Activated T-cell treated with anti-CD3 and anti-CD28 coated beads for 48 hours (primary cell): ENCODE measurements around the gene C19orf33.
"Not testable (repeated sequence)": the region's sequence is repeated elsewhere in the genome, so short reads cannot be mapped to it uniquely, and the experiment has no call there.

ENCODE experiments used
- DNase-seq: peaks from one replicate; pipeline ENCODE4 v3.0.0-alpha.2; 2020; ENCODE audit warnings: low read depth

Gene C19orf33

DNA sequence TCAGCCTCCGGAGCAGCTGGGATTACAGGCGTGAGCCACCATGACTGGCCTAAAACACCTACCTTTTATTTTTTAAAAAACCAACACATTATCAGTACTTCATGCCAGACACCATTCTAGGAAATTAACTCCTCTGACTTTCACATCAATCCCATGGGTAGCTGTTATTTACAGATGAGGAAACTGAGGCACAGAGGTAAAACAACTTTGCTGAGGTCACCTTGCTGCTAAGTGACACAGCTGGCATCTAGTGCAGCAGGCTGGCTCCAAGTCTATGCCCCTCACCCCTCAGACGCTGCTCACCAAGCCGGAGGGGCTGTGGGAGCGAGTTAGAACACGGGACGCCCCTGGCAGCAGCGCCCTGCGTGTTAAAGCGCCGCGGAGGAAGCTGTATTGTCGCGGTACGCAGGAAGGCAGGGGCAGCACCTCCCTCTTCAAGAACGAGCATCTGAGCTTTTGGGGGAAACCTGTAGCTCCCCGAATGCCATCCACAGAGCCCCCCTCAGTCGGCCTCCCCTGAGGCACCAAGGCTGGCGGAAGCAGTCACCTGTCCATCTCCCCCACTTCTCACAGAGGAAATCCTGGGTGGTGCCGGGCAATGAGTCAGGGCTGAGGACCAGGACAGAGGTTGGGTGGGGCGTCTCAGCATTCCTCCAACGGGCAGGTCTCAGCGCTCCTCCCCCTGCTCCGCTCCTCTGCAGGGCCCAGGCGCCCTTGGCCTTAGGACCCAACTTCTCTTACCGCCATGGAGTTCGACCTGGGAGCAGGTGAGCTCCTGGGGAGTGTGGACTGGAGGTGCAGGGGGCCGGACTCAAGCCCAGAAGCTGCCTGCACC lies at the start of gene C19orf33:
Gene C19orf33 (plus strand): TSS at position 735 of the 835 bp plus-strand sequence. CDS start 11 bp downstream, at position 746.
- DNase-seq = no peak

GRCh38 chr19:38255383-38256014 lies 48.6 kb upstream of the C19orf33 start:
- DNase-seq = no peak

DNA sequence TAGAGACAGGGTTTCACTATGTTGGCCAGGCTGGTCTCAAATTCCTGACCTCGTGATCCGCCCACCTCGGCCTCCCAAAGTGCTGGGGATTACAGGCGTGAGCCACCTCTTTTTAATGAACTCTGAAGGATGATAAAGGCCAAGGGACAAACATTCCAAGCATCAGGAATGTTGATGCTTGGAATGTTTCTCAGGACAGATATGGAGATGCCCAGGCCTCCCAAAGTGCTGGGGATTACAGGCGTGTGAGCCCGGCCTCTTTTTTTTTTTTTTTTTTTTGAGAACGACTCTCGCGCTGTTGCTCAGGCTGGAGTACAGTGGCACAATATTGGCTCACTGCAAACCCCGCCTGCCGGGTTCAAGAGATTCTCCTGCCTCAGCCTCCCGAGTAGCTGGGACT lies 42.1 kb upstream of the C19orf33 start:
- not testable (repeated sequence) for DNase-seq

DNA sequence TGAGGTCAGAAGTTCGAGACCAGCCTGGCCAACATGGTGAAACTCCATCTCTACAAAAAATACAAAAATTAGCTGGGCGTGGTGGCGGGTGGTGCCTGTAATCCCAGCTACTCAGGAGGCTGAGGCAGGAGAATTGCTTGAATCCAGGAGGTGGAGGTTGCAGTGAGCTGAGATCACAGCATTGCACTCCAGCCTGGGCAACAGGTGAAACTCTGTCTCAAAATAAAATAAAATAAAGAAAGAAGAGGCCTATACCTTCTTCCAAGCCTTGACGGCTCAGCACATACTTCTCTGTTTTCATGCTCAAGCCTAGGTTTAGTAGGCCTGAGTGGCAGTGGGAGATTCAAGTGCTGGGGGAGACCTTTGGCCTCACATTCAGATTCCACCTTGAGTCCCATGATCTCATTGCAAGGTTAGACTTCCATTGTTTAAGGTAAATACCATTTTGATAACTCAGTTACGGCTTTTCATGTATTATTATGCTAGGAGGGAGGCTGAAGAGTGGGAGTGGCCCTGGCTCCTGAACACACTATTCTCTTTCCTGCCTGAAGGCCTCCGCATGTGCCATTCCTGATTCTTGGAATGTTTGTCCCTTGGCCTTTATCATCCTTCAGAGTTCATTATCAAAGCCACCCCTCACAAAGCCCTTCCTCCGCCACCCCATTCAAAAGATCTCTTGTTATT lies 41.3 kb upstream of the C19orf33 start:
- DNase-seq = no peak

- DNase-seq = peak; percentile 78
Measured at GRCh38 chr19:38263689-38264485, 40.2 kb upstream of the C19orf33 start.

DNA sequence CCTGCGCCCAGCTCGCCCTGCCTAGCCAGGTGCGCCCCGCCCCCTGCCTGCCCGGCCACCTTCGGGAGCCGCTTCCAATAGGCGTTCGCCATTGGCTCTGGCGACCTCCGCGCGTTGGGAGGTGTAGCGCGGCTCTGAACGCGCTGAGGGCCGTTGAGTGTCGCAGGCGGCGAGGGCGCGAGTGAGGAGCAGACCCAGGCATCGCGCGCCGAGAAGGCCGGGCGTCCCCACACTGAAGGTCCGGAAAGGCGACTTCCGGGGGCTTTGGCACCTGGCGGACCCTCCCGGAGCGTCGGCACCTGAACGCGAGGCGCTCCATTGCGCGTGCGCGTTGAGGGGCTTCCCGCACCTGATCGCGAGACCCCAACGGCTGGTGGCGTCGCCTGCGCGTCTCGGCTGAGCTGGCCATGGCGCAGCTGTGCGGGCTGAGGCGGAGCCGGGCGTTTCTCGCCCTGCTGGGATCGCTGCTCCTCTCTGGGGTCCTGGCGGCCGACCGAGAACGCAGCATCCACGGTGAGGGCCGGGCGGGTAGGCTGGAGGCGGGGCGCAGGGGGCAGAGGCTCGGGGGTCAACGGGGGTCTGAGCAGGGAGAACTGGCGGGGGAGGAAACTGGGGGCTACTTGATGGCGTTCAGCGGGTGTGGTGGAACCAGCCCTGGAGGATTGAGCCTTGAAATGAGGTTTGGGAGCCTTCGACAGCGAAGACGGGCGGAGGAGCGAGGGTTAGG lies 39.4 kb upstream of the C19orf33 start, which contains the start of gene SPINT2:
Gene SPINT2 (plus strand): TSS at position 88 of the 727 bp plus-strand sequence. CDS start 320 bp downstream, at position 408.
- peak; percentile 42 for DNase-seq

- DNase-seq = no peak
Measured at GRCh38 chr19:38265213-38265861, 38.7 kb upstream of the C19orf33 start.

GRCh38 chr19:38265921-38266429 lies 38.1 kb upstream of the C19orf33 start:
- no peak for DNase-seq

DNA sequence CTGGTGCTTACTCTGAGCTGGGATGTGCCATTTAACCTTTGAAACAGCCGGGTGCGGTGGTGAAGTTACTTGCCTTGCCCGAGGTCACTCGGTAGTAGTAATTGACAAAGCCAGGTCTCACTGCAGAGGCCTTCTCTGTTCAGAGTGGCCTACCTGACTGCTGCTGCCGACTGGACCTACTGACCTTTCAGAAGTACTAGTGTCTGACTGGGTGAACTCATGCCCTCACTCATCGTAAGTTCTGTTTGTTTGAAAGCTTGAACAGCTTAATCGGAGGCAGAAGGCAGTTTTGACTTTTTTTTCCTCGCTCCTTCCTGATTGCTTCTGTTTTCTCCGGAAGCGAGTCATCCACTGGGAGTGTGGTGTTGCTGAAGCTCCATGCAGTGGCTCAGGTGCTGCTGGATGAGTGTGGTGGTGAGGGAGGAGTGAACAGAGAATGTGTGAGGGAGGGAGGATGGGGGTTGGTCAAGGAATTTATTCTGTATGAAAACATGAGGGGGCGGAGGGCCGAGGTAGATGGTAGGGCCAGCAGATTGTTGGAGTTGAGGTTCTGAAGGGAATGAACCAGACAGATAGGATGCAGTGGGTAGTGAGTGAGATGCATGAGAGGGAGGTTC lies 37.0 kb upstream of the C19orf33 start:
- no peak for DNase-seq

GRCh38 chr19:38267761-38268483 lies 36.1 kb upstream of the C19orf33 start:
- no peak for DNase-seq

GRCh38 chr19:38268539-38268938 lies 35.5 kb upstream of the C19orf33 start:
- no peak for DNase-seq

GRCh38 chr19:38270587-38271167 lies 33.4 kb upstream of the C19orf33 start:
- DNase-seq = no peak

- no peak for DNase-seq
Measured at GRCh38 chr19:38273499-38273898, 30.6 kb upstream of the C19orf33 start.

GRCh38 chr19:38274739-38275138 lies 29.3 kb upstream of the C19orf33 start:
- DNase-seq = no peak

DNA sequence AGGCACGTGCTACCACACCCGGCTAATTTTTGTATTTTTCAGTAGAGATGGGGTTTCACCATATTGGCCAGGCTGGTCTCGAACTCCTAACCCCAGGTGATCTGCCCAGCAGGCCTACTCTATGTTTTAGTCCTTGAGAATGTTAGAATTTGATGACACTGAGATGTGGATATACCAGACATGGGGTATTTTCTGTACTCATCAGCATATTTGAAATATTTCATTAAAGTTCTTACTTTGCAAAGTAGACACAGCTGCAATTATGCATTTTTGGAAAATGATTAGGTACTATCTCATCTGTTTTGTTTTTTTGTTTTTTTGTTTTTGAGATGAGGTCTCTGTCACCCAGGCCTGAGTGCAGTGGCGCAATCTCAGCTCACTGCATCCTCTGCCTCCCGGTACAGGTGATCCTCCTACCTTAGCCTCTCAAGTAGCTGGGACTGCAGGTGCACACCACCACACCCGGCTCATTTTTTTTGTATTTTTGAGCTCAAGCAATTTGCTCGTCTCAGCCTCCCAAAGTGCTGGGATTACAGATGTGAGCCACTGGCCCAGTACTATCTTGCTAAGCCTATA lies 27.0 kb upstream of the C19orf33 start:
- DNase-seq = no peak

- no peak for DNase-seq
Measured at GRCh38 chr19:38277549-38277948, 26.5 kb upstream of the C19orf33 start.

GRCh38 chr19:38277969-38278680 lies 25.9 kb upstream of the C19orf33 start:
- no peak for DNase-seq

GRCh38 chr19:38278751-38279150 lies 25.3 kb upstream of the C19orf33 start:
- no peak for DNase-seq
